ENCODE results near the gene GPBAR1. TPM values are rescaled to one million over a fixed set of nuclear protein-coding genes. Genes with fewer than 3 reads are reported as not detected.
"Not testable (repeated sequence)": the region's sequence is repeated elsewhere in the genome, so short reads cannot be mapped to it uniquely, and the experiment has no call there.

Gene GPBAR1
- polyA plus RNA-seq, 3 donors = 1.6 to 2.5 (median 1.8) TPM

- DNase-seq (ENCODE audit: low read depth in 3 of 3, low spot score in 2 of 3) = no peak
Observed at GRCh38 chr2:218266316-218266979, 5.6 kb downstream of the GPBAR1 start.

GRCh38 chr2:218267259-218267658 lies 6.4 kb downstream of the GPBAR1 start:
- no peak for DNase-seq (ENCODE audit: low read depth in 3 of 3, low spot score in 2 of 3)

GRCh38 chr2:218269900-218270720 lies 9.3 kb downstream of the GPBAR1 start, which contains the start of the genes AAMP and PNKD:
TSS of gene AAMP (minus strand) at chr2:218270137. CDS start at chr2:218270086, 51 bp downstream.
TSS of gene PNKD (plus strand) at chr2:218270519. CDS start at chr2:218270536, 17 bp downstream.
- peak; percentile 98 to 100 (median 100) for DNase-seq (ENCODE audit: low read depth in 3 of 3, low spot score in 2 of 3)

GRCh38 chr2:218270721-218271486 lies 10.1 kb downstream of the GPBAR1 start:
- no peak for DNase-seq (ENCODE audit: low read depth in 3 of 3, low spot score in 2 of 3)

DNA sequence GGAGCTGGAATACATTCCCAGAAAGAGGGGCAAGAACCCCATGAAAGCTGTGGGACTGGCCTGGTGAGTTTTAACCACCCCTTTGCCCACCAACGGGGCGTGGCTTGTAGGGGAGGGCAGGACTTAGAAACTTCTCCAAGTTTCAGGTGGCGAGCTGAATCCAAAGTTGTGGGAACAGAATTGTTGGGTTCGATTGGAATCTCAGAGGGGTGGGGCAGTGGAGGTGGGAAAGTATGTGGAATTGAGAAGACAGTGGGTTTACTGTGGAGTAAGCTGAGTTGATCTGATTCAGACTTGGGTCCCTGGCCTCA lies 10.6 kb downstream of the GPBAR1 start:
- no peak for DNase-seq (ENCODE audit: low read depth in 3 of 3, low spot score in 2 of 3)

GRCh38 chr2:218271865-218272530 lies 11.2 kb downstream of the GPBAR1 start:
- DNase-seq (ENCODE audit: low read depth in 3 of 3, low spot score in 2 of 3) = no peak

- DNase-seq (ENCODE audit: low read depth in 3 of 3, low spot score in 2 of 3) = peak in 1 of 3 donors; percentile 62
Observed at GRCh38 chr2:218272531-218273212, 11.9 kb downstream of the GPBAR1 start.

DNA sequence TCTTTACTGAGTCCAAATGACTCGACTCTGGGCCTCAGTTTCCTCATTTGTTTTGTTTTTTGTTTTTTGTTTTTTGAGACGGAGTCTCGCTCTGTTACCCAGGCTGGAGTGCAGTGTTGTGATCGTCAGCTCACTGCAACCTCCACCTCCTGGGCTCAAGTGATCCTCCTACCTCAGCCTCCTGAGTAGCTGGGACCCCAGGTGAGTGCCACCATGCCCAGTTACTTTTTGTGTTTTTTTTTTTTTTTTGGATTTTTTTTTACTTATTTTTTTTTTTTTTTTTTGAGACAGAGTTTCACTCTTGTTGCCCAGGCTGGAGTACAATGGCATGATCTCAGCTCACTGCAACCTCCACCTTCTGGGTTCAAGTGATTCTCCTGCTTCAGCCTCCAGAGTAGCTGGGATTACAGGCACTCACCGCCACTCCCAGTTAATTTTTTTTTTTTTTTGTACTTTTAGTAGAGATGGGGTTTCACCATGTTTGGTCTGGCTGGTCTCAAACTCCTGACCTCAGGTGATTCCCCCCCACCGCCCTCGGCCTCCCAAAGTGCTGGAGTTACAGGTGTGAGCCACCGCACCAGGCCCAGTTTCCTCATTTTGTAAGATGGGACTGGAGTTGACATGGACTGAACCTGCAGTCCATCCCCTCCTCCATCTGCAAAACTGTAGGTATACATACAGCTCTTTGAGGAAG lies 12.5 kb downstream of the GPBAR1 start:
- DNase-seq (ENCODE audit: low read depth in 3 of 3, low spot score in 2 of 3) = not testable (repeated sequence)

GRCh38 chr2:218273908-218274249 lies 13.1 kb downstream of the GPBAR1 start:
- no peak for DNase-seq (ENCODE audit: low read depth in 3 of 3, low spot score in 2 of 3)

GRCh38 chr2:218274586-218274985 lies 13.8 kb downstream of the GPBAR1 start:
- no peak for DNase-seq (ENCODE audit: low read depth in 3 of 3, low spot score in 2 of 3)

GRCh38 chr2:218275371-218276072 lies 14.7 kb downstream of the GPBAR1 start:
- DNase-seq (ENCODE audit: low read depth in 3 of 3, low spot score in 2 of 3) = no peak

- DNase-seq (ENCODE audit: low read depth in 3 of 3, low spot score in 2 of 3) = no peak
Observed at GRCh38 chr2:218276986-218277755, 16.4 kb downstream of the GPBAR1 start.

DNA sequence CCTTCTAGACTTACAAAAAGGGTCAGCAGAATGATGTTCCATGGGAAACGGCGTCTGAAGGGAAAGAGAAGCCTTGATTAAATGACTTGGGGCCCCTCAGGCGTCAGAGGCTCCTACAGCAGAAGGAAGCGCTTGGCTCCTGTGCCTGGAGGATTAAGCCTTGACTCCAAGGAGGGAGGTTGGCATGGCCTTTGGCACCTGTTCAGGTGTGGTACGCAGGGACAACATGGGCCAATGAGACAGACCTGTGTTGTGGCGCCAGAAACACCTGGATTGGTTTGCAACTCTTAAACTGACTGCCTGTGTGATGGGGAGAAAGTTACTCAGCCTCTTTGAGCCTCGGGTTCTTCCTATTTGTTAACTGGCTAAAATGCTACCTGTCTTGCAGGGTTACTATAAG lies 17.1 kb downstream of the GPBAR1 start:
- DNase-seq (ENCODE audit: low read depth in 3 of 3, low spot score in 2 of 3) = no peak

GRCh38 chr2:218278531-218279360 lies 17.9 kb downstream of the GPBAR1 start:
- no peak for DNase-seq (ENCODE audit: low read depth in 3 of 3, low spot score in 2 of 3)

DNA sequence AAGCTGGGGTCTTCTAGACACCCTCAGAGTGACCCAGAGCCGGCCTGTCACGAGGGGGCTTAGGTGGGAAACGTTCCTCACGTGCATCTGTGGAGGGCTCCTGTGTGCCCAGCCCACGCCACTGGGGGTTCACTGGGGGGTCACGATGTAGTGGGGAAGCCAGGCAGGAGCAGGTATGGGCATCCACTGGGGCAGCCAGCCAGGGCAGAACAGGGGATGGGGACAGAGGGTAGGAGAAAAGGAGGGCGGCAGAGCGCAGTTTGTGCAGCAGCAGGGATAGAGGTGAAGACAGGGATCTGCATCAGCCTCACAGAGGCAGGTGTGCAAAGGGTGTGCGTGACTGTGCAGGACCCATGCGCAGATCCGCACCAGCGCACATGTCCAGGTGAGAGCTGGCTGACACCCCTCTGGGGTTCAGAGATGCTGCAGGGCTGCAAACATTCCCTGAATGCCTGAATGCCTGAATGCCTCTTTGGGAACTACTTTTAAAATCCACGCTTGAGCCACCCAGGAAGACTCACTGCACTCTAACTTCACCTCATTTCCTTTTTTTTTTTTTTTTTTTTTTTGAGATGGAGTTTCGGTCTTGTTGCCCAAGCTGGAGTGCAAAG lies 19.6 kb downstream of the GPBAR1 start:
- DNase-seq (ENCODE audit: low read depth in 3 of 3, low spot score in 2 of 3) = no peak

- DNase-seq (ENCODE audit: low read depth in 3 of 3, low spot score in 2 of 3) = no peak
Observed at GRCh38 chr2:218281449-218281848, 20.6 kb downstream of the GPBAR1 start.
